HEK293T (cell line): ENCODE measurements around the gene NMUR1.
"Not testable (repeated sequence)": the region's sequence is repeated elsewhere in the genome, so short reads cannot be mapped to it uniquely, and the experiment has no call there.

ENCODE experiments used
- CTCF ChIA-PET: fragments of 350-600 bp; formaldehyde crosslinking; extraction: SDS; loops from one replicate; lab custom pipeline; 2021; ENCODE audit warnings: antibody characterized with exemption, inconsistent platforms; lab: Yijun Ruan, JAX
- POLR2A ChIA-PET: fragments of 350-600 bp; formaldehyde crosslinking; extraction: SDS; loops from one replicate; lab custom pipeline; 2020; ENCODE audit warnings: antibody characterized with exemption, inconsistent platforms; lab: Yijun Ruan, JAX
- DNase-seq: peaks from one replicate; pipeline ENCODE4 v3.0.0; 2012; ENCODE audit warnings: mixed read lengths; ENCODE audit errors: extremely low spot score
- ARNT ChIP-seq: fragments of 450-650 bp; IDR thresholded peaks from 2 replicates; pipeline ENCODE4 v1.6.1; 2017; ENCODE audit warnings: mild to moderate bottlenecking
- BHLHE40 ChIP-seq: fragments of 450-650 bp; IDR thresholded peaks from 2 replicates; pipeline ENCODE4 v1.6.1; 2016; ENCODE audit warnings: mild to moderate bottlenecking, moderate library complexity, borderline replicate concordance
- CTBP1 ChIP-seq: fragments of 450-650 bp; IDR thresholded peaks from 2 replicates; pipeline ENCODE4 v1.6.1; 2016; ENCODE audit warnings: borderline replicate concordance
- ELF4 ChIP-seq: fragments of 450-650 bp; IDR thresholded peaks from 2 replicates; pipeline ENCODE4 v1.6.1; 2017; ENCODE audit warnings: antibody characterized with exemption
- FOXA1 ChIP-seq: fragments of 450-650 bp; IDR thresholded peaks from 2 replicates; pipeline ENCODE4 v1.6.1; 2016; ENCODE audit warnings: mild to moderate bottlenecking
- FOXK2 ChIP-seq: fragments of 450-650 bp; IDR thresholded peaks from 2 replicates; pipeline ENCODE4 v1.6.1; 2016; ENCODE audit warnings: mild to moderate bottlenecking
- FOXM1 ChIP-seq: fragments of 450-650 bp; IDR thresholded peaks from 2 replicates; pipeline ENCODE4 v1.6.1; 2017; ENCODE audit warnings: mild to moderate bottlenecking, borderline replicate concordance
- HDGF ChIP-seq: fragments of 450-650 bp; IDR thresholded peaks from 2 replicates; pipeline ENCODE4 v1.6.1; 2017; ENCODE audit warnings: antibody characterized with exemption, borderline replicate concordance
- L3MBTL2 ChIP-seq: fragments of 450-650 bp; conservative IDR thresholded peaks from 2 replicates; pipeline ENCODE4 v1.6.1; 2016; ENCODE audit warnings: mild to moderate bottlenecking
- LEF1 ChIP-seq: fragments of 450-650 bp; IDR thresholded peaks from 2 replicates; pipeline ENCODE4 v1.6.1; 2017; ENCODE audit warnings: mild to moderate bottlenecking, borderline replicate concordance
- NFRKB ChIP-seq: fragments of 450-650 bp; IDR thresholded peaks from 2 replicates; pipeline ENCODE4 v1.6.1; 2016; ENCODE audit warnings: mild to moderate bottlenecking, moderate library complexity
- SP1 ChIP-seq: fragments of 450-650 bp; IDR thresholded peaks from 2 replicates; pipeline ENCODE4 v1.6.1; 2017
- SUZ12 ChIP-seq: fragments of 450-650 bp; IDR thresholded peaks from 2 replicates; pipeline ENCODE4 v1.6.1; 2016; ENCODE audit warnings: mild to moderate bottlenecking
- TARDBP ChIP-seq: fragments of 450-650 bp; IDR thresholded peaks from 2 replicates; pipeline ENCODE4 v1.6.1; 2016
- ZNF384 ChIP-seq: fragments of 450-650 bp; IDR thresholded peaks from 2 replicates; pipeline ENCODE4 v1.6.1; 2016
- TF ChIP-seq, protein P1 (sequence below): fragments of 450-650 bp; IDR thresholded peaks from 2 replicates; pipeline ENCODE4 v1.6.1; 2016

NMUR1 gene

DNA sequence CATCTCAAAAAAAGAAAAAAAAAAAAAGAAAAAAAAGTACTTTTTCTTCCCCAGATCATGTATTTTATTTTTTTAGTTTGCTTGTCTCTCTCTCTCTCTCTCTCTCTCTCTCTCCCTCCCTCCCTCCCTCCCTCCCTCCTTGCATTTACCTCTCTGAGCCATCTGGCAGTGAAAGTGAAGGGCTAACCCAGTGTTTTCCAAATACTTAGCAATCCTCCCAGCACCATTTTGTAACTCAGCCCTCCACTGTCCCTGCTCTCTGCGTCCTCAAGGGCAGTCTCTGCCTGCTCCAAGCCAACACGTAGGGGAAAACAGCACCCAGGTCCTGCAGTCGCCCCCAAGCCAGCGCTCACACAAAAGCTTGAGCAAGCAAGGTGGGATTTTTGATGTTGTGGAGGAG is 42.9 kb upstream of the NMUR1 start:
- POLR2A ChIA-PET = no interaction called here
- CTCF ChIA-PET = no interaction called here
- TF ChIP-seq SUZ12 (no peak), FOXM1 (no peak), SP1 (no peak), BHLHE40 (no peak), CTBP1 (no peak), L3MBTL2 (no peak), ZNF384 (no peak), LEF1 (no peak), NFRKB (no peak), FOXK2 (no peak), FOXA1 (no peak), TARDBP (no peak), ARNT (no peak), HDGF (no peak), ELF4 (no peak)
- TF ChIP-seq, protein P1, sequence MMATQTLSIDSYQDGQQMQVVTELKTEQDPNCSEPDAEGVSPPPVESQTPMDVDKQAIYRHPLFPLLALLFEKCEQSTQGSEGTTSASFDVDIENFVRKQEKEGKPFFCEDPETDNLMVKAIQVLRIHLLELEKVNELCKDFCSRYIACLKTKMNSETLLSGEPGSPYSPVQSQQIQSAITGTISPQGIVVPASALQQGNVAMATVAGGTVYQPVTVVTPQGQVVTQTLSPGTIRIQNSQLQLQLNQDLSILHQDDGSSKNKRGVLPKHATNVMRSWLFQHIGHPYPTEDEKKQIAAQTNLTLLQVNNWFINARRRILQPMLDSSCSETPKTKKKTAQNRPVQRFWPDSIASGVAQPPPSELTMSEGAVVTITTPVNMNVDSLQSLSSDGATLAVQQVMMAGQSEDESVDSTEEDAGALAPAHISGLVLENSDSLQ = no peak
- DNase-seq = no peak

DNA sequence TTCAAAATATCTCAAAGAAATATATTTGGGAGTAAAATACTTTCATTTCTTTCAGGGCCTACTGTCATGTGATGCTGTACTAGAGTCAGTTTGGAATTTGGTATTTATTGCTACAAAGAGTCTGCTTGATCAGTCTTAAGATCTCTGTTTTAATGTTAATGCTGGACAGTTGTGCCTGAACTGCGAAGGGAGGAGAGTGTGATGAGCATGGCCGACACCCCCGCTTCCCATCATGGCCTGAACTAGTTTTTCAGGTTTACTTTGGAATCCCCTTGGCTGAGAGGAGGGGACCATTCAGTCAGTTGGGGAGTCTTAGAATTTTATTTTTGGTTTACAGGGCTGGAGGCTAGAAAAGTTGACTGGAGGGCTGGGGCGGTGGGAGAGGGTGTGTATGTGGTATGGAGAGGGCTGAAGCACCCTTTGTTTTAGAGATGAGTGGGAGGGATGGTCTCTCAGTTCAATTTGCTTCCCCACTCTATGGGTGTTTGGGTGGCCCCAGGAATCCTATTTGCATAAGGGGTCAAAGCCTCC is 41.5 kb upstream of the NMUR1 start:
- ChIA-PET CTCF (no interaction called here), POLR2A (no interaction called here)
- no peak for TF ChIP-seq HDGF
- TF ChIP-seq NFRKB = no peak
- no peak for TF ChIP-seq FOXM1
- no peak for TF ChIP-seq SP1
- no peak for TF ChIP-seq BHLHE40
- no peak for TF ChIP-seq L3MBTL2
- TF ChIP-seq SUZ12 = no peak
- TF ChIP-seq, protein P1 = no peak
- no peak for TF ChIP-seq FOXK2
- no peak for TF ChIP-seq ZNF384
- TF ChIP-seq ARNT = no peak
- TF ChIP-seq FOXA1 = no peak
- no peak for TF ChIP-seq TARDBP
- no peak for TF ChIP-seq CTBP1
- DNase-seq = no peak

DNA sequence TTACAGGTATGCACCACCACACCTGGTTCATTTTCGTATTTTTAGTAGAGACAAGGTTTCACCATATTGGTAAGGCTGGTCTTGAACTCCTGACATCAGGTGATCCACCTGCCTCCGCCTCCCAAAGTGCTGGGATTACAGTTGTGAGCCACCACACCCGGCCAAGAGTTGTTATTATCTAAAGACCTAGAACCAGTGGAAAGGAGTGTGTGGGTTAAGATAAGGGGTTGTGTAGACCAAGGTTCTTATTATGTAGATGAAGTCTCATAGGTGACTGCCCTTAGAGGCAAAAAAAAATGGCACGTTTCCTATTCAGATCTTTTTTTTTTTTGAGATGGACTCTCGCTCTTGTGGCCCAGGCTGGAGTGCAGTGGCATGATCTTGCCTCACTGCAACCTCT is 40.7 kb upstream of the NMUR1 start:
- POLR2A ChIA-PET, CTCF ChIA-PET, DNase-seq: not testable (repeated sequence)

DNA sequence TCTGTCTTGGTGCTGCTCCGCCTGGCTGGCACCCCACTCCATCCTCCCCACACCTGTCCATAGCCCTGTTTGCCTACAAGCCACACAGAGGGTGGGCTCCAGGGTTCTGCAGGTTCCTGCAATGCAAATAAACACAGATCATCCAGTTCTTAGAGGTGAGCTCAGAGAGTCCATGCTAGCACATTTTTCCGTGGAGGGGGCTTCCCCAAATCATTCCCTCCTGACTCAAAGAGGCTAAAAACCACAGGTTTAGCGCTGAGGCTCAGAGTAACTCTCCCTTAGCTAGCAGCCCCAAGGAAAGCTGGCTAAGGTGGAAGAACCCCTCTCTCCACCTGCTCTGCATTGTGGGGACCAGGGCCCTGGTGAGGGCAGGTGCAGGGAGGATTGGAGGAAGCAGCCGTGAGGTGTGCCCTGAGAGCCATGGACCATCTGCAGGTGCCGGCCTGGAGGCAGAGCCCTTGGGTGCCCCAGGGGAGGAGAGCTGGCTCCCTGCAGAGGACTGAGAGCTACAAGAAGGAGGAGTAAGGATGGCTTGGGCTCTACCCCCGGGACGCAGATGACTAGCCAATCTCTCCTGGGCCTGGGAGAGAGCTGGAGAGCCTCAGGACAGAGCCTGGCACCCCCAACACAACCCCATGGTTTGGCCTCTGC is 38.7 kb upstream of the NMUR1 start:
- no peak for DNase-seq
- POLR2A ChIA-PET = no interaction called here
- CTCF ChIA-PET = interaction anchor here (1.0 to 1.5 kb wide), 2 partner anchors 10 to 33 kb away, joined by 3 to 4 read pairs; no protein-coding TSS in a partner anchor
- TF ChIP-seq ELF4 = no peak
- TF ChIP-seq BHLHE40 = no peak
- TF ChIP-seq ARNT = no peak
- TF ChIP-seq ZNF384 = no peak
- no peak for TF ChIP-seq HDGF
- TF ChIP-seq SP1 = no peak

DNA sequence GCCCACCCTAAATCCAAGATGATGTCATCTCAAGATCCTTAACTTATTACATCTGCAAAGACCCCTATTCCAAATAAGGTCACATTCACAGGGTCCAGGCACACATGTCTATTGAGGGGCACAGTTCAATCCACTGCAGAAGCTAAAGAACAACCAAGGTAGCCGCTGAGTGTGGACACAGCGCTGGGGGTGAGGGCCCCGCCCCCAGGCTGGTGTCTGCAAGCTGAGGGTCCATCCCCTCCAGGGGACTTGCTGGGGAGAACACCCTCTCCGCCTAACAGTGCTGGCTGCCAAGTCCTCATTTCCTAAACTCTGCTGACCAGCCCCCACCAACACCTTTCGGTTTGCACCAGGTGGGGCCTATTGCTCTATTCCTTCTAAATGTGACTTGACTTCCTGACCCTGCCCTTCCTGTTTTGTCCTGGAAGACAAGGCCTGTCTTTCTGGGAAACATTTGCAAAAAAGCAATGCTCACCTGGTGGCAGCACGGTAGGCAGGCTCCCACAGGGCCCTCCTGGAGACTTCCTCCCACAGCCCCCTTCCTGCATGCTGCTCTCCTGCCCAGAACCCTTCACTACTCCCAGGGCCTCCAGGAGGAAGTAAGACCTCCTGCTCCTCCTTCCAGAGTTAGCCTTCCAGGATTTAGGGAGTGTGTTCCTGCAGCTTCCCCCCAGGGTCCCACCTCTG is 38.0 kb upstream of the NMUR1 start:
- ChIA-PET CTCF (interaction anchor here (1.0 to 1.5 kb wide), 2 partner anchors 10 to 33 kb away, joined by 3 to 4 read pairs; no protein-coding TSS in a partner anchor), POLR2A (no interaction called here)
- TF ChIP-seq ELF4 (no peak), TARDBP (no peak), HDGF (no peak), CTBP1 (no peak), NFRKB (no peak), L3MBTL2 (no peak), SUZ12 (no peak), ZNF384 (no peak), FOXK2 (no peak), ARNT (no peak), LEF1 (no peak), FOXM1 (no peak), SP1 (no peak), FOXA1 (no peak), BHLHE40 (no peak)
- TF ChIP-seq, protein P1 = no peak
- no peak for DNase-seq

DNA sequence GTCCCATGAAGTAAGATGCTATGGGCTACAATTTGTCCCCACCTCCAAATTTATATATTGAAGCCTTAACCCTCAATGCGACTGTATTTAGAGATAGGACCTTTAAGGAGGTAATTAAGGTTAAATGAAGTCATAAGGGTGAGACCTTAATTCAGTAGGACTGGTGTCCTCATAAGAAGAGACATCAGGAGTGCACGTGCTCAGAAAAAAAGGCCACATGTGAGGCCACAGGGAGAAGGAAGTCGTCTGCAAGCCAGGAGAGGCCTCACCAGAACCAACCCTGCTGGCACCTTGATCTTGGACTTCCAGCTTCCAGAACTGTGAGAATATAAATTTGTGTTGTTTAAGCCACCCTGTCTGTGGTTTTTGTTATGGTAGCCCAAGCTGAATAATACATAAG is 36.9 kb upstream of the NMUR1 start:
- ChIA-PET POLR2A (no interaction called here), CTCF (interaction anchor here (0.6 kb wide), 1 partner anchor 155 kb away, joined by 3 read pairs; no protein-coding TSS in a partner anchor)
- TF ChIP-seq LEF1 = no peak
- TF ChIP-seq NFRKB = no peak
- no peak for TF ChIP-seq SUZ12
- no peak for TF ChIP-seq L3MBTL2
- TF ChIP-seq FOXK2 = no peak
- no peak for TF ChIP-seq CTBP1
- TF ChIP-seq TARDBP = no peak
- TF ChIP-seq BHLHE40 = no peak
- no peak for DNase-seq
